ENCODE data around the gene PARVA. TPM values are rescaled to one million over a fixed set of nuclear protein-coding genes. Genes with fewer than 3 reads are reported as not detected.

The PARVA gene
- total and polyA plus RNA-seq, 4 donors: 3.1 to 11.7 (median 11.2) TPM

DNA sequence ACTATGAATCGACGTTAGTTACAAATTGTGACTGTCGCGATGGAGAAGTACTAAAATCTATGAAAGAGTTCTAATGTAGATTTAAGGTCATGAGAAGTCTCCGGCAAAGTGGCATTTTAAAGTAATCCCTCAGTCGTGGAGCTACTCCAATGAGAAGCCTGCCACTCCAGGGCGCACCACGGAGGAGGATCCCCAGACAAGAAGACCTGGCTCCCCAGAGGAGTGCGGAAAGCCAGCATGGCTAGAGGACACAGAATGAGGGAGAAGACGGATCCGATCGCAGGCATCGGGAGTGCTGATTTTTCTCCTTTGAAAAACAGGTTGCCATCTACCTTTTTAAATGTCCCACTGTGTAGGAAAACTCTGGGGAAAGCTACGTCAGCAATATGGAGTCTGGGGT, 155.2 kb downstream of the PARVA start:
- WGBS: 97% methylated on average over 14 of the region's 14 CpGs
- no peak for DNase-seq (ENCODE audit: low spot score)
- H3K36me3 ChIP-seq (ENCODE audit: control insufficient read depth in 4 of 4, insufficient read depth in 3 of 4, low read depth in 1 of 4, low read length in 3 of 4): peaks cover 0 to 3% (median 0%) of the 10 kb centered on the region in 4 donors

DNA sequence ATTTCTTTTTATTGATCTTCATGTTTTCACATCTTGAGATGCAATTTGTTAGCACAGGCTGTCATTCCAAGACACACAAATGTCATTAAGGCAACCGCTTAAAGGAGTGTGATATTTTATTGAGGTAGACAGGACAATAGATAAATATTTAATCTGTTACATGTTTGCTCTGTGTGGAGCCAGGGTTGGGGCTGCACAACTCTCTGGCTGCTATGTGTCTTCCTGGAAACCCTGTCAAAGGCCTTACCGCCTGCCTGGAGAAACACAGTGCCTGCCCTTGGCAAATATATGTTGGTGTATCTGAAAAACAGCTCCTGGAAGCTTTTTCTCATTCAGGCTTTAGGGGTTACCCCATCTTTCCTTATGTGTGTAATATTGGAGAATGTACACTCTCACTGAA, 157.2 kb downstream of the PARVA start:
- DNase-seq (ENCODE audit: low spot score): no peak
- TF ChIP-seq SP1 (IDR thresholded peaks at IDR 0.05): no peak
- TF ChIP-seq, protein P1, sequence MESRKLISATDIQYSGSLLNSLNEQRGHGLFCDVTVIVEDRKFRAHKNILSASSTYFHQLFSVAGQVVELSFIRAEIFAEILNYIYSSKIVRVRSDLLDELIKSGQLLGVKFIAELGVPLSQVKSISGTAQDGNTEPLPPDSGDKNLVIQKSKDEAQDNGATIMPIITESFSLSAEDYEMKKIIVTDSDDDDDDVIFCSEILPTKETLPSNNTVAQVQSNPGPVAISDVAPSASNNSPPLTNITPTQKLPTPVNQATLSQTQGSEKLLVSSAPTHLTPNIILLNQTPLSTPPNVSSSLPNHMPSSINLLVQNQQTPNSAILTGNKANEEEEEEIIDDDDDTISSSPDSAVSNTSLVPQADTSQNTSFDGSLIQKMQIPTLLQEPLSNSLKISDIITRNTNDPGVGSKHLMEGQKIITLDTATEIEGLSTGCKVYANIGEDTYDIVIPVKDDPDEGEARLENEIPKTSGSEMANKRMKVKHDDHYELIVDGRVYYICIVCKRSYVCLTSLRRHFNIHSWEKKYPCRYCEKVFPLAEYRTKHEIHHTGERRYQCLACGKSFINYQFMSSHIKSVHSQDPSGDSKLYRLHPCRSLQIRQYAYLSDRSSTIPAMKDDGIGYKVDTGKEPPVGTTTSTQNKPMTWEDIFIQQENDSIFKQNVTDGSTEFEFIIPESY (IDR thresholded peaks at IDR 0.05): no peak
- TF ChIP-seq, protein P2, sequence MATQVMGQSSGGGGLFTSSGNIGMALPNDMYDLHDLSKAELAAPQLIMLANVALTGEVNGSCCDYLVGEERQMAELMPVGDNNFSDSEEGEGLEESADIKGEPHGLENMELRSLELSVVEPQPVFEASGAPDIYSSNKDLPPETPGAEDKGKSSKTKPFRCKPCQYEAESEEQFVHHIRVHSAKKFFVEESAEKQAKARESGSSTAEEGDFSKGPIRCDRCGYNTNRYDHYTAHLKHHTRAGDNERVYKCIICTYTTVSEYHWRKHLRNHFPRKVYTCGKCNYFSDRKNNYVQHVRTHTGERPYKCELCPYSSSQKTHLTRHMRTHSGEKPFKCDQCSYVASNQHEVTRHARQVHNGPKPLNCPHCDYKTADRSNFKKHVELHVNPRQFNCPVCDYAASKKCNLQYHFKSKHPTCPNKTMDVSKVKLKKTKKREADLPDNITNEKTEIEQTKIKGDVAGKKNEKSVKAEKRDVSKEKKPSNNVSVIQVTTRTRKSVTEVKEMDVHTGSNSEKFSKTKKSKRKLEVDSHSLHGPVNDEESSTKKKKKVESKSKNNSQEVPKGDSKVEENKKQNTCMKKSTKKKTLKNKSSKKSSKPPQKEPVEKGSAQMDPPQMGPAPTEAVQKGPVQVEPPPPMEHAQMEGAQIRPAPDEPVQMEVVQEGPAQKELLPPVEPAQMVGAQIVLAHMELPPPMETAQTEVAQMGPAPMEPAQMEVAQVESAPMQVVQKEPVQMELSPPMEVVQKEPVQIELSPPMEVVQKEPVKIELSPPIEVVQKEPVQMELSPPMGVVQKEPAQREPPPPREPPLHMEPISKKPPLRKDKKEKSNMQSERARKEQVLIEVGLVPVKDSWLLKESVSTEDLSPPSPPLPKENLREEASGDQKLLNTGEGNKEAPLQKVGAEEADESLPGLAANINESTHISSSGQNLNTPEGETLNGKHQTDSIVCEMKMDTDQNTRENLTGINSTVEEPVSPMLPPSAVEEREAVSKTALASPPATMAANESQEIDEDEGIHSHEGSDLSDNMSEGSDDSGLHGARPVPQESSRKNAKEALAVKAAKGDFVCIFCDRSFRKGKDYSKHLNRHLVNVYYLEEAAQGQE (IDR thresholded peaks at IDR 0.05): no peak
- TF ChIP-seq, protein P3, sequence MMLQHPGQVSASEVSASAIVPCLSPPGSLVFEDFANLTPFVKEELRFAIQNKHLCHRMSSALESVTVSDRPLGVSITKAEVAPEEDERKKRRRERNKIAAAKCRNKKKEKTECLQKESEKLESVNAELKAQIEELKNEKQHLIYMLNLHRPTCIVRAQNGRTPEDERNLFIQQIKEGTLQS (IDR thresholded peaks at IDR 0.05): no peak
- TF ChIP-seq RXRA (IDR thresholded peaks at IDR 0.05): peak; percentile 49 to 63
- no peak for TF ChIP-seq GABPA (IDR thresholded peaks at IDR 0.05 in 1 of 2, conservative IDR thresholded peaks at IDR 0.05 in 1 of 2)
- peak in 1 of 2 donors; percentile 29 for TF ChIP-seq RAD21 (IDR thresholded peaks at IDR 0.05)
- no peak for TF ChIP-seq FOXA1 (IDR thresholded peaks at IDR 0.05)
- TF ChIP-seq EGR1 (IDR thresholded peaks at IDR 0.05; ENCODE audit: low read depth in 2 of 2): no peak
- TF ChIP-seq HNF4G (IDR thresholded peaks at IDR 0.05): no peak

More for the DNA sequence above, 155.2 kb downstream of the PARVA start:
- H3K9ac ChIP-seq (ENCODE audit: low read depth in 1 of 2, low read length in 2 of 2): no peak overlapping the region
- H3K4me1 ChIP-seq (ENCODE audit: control insufficient read depth in 4 of 4, insufficient read depth in 4 of 4, low read length in 3 of 4): peaks cover 1 to 16% (median 9%) of the 10 kb centered on the region in 4 donors
- H3K27me3 ChIP-seq (ENCODE audit: control insufficient read depth in 4 of 4, insufficient read depth in 4 of 4, low read length in 3 of 4): no peaks in the 10 kb centered on the region
- no peak overlapping the region for H3K27ac ChIP-seq (ENCODE audit: low read depth in 1 of 2, low read length in 2 of 2)
- TF ChIP-seq JUND (IDR thresholded peaks at IDR 0.05) (no peak), SP1 (IDR thresholded peaks at IDR 0.05) (no peak), HNF4G (IDR thresholded peaks at IDR 0.05) (no peak), RAD21 (IDR thresholded peaks at IDR 0.05) (no peak), HNF4A (conservative IDR thresholded peaks at IDR 0.05) (no peak), FOXA2 (IDR thresholded peaks at IDR 0.05) (no peak), RXRA (IDR thresholded peaks at IDR 0.05) (no peak), YY1 (IDR thresholded peaks at IDR 0.05) (no peak), FOXA1 (IDR thresholded peaks at IDR 0.05) (no peak), TAF1 (conservative IDR thresholded peaks at IDR 0.05) (no peak), EGR1 (IDR thresholded peaks at IDR 0.05; ENCODE audit: low read depth in 2 of 2) (no peak)
- TF ChIP-seq, protein P2 (IDR thresholded peaks at IDR 0.05): no peak
- TF ChIP-seq, protein P4, sequence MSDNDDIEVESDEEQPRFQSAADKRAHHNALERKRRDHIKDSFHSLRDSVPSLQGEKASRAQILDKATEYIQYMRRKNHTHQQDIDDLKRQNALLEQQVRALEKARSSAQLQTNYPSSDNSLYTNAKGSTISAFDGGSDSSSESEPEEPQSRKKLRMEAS (IDR thresholded peaks at IDR 0.05): no peak
- TF ChIP-seq, protein P1 (IDR thresholded peaks at IDR 0.05): no peak
- H3K9me3 ChIP-seq (ENCODE audit: control insufficient read depth in 4 of 4, low read length in 3 of 4): no peaks in the 10 kb centered on the region
- H3K4me3 ChIP-seq (ENCODE audit: low read depth in 1 of 3, low read length in 3 of 3): no peak overlapping the region

More for the DNA sequence above, 157.2 kb downstream of the PARVA start:
- no peaks in the 10 kb centered on the region for H3K9me3 ChIP-seq (ENCODE audit: control insufficient read depth in 4 of 4, low read length in 3 of 4)
- no peaks in the 10 kb centered on the region for H3K36me3 ChIP-seq (ENCODE audit: control insufficient read depth in 4 of 4, insufficient read depth in 3 of 4, low read depth in 1 of 4, low read length in 3 of 4)
- H3K9ac ChIP-seq (ENCODE audit: low read depth in 1 of 2, low read length in 2 of 2): no peak overlapping the region
- H3K4me1 ChIP-seq (ENCODE audit: control insufficient read depth in 4 of 4, insufficient read depth in 4 of 4, low read length in 3 of 4): peaks cover 1 to 16% (median 6%) of the 10 kb centered on the region in 4 donors
- 32% methylated on average over 2 of the region's 2 CpGs for WGBS
- no peak overlapping the region for H3K4me3 ChIP-seq (ENCODE audit: low read depth in 1 of 3, low read length in 3 of 3)
- no peaks in the 10 kb centered on the region for H3K27me3 ChIP-seq (ENCODE audit: control insufficient read depth in 4 of 4, insufficient read depth in 4 of 4, low read length in 3 of 4)
- H3K27ac ChIP-seq (ENCODE audit: low read depth in 1 of 2, low read length in 2 of 2): no peak overlapping the region

Measured in liver (tissue), 9 donors.